ENCODE results near the gene CDK18.
A peak's percentile ranks its signal among the peaks of the same experiment; 100 is the strongest.
"Not testable (repeated sequence)": the region's sequence is repeated elsewhere in the genome, so short reads cannot be mapped to it uniquely, and the experiment has no call there.

The CDK18 gene

DNA sequence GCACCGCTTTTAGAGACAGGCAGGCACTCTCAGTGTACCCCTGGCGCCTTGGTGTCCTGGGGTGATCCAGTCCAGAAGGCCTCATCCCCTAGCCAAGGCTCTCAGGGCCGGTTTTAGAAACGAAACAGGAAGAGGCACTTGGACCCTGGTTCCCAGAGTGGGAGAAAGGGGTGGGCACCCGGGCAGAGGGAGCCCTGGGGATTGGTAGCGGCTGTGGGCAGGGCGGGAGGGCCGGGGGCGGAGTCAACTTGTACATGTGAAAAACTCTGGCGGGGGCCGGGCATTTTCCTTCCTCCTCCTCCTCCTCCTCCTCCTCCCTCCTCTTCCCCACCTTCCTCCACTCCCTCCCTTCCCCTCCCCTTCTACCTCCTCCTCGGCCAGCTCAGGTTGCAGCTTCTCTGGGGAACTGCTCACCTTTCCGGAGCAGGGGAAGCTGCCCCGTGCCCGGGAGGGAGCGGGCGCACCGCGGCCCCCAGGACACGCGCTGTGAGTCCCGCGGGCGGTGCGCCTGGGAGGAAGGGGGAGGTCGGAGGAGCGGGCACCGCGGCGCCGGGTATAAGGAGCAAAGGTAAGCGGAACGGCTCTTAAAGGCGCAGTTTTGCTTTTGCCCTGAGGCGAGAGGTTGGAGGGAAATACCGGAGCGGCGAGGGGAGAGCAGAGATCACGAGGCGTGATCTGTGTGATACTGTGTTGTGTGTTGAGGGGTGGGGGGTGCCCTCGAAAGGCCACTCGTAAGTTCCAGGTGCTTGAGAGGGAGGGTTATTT is at the start of gene CDK18:
TSS of gene CDK18 (plus strand) at position 359 of the 765 bp plus-strand sequence. CDS start 18,499 bp downstream, outside the sequence.
- DNase-seq (ENCODE audit: low read depth) = peak; percentile 26

DNA sequence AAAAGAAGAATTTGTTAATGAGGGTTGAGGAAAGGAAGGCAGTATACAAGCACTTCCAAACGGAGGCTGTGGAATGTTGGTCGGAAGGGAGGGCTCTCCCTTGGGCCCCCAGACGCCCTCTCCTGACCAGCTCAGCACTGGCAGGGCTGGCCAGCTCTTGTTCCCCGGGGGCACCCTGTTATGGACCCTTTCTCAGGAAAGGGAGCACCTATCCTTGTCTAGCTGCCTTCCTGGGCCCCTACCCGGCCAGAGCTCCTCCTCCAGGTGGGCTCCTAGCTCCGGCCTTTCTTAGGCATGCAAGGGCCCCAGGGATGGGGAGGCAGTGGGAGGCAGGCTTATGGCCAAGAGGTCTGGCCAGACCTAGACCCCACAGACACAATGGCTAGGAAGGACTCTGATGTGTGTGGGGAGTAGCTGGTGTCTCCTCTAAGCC is 49.5 kb upstream of the CDK18 start:
- no peak for DNase-seq (ENCODE audit: low read depth)

DNA sequence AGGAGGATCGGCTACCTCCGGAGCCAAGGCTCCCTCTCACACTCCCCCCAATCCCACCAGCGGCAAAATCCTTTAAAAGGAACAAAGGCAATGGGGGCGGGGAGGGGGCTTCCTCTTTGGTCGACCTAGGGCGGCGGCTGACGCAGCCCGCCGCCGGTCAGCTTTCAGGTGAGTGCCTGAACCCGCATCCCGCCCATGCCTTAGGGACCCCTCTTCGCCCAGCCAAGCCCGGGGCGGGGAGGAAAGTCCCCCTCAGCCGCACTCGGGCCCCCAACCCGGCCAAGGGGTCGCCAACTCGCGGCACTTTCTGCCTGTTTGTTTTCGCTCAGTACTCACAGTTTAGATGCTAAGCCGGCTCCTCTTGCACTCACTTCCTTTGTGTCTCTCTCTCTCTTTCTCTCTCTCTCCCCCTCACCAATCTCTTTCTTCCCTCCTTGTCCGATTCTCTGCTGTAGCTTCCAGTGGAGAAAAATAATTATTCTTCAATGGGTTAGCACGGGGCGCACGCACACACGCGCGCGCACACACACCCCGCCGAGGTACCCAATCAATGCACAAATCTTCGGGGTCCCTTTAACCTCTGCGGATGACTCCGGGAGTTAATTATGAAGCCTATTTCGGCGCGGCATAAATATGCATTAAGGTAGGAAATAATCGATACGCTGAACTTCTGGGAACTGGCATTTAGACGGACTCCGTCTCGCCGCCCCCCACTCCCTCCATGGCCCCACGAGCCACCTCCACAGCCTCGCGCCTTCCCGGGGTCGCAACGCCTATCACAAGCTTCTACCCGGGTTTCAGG is 48.7 kb upstream of the CDK18 start, which contains the start of gene BLACAT1:
TSS of gene BLACAT1 (minus strand) at position 465 of the 802 bp plus-strand sequence.
- no peak for DNase-seq (ENCODE audit: low read depth)

DNA sequence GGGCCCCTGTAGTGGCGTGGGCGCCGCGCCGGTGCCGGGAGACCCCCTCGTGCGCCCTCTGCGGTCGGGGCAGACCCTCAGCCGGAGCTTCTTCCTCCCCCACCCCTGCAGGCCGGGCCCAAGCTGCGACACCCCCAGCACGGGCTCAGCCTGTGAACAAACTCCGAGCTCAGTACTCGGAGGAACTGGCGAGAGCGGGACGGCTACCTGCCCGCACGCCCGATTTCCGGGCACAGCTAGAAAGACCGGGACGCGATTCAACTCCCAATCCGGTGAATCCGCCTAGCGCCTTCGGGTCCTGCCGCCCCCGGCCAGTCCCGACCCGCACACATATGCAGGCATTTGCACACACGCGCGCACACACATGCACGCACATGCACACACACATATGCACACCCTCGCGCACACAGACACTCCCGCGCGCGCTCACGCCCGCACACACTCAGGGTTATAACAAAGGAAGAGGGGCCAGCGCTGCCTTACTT is 48.0 kb upstream of the CDK18 start:
- DNase-seq (ENCODE audit: low read depth) = no peak

DNA sequence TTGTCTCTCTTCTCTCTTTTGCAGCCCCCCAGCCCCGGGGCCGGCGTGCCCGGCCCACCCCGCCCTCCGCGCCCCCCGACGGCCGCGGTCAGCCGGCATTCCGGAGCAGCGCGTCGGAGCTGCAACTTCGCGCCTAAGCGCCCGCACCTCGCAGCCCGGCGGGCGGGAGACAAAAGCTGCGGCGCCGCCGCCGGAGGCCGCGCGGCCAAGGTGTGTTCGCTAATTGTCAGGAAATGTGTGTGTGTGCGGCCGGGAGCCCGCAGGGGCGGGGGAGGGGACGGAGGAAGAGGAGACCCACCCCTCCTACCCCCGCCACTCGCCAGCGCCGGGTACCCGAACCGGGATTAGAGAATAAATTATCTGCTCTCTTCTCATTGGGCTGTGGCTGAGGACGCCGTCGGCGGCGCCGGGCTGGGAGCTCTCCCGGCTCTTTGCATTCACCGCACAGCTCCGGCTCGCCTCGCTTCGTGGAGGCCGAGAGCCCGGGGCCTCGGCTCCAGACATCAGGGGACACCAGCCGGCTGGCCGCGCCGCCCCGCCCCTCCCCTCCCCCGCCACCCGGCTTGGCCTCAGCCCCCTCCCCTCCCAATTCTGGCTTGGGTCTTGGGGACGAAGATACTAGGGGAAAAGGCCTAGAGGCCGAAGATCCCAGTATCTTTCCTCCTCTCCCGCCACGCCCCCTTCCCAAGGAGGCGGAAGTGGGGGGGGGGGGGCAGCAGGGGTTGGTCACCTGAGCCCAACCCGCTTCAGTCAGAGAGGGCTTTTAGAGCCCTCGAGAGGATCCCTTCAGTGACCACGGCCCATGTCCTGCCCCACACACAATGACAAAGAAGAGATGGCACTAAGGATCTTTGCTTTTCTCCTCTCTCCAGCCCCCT is 47.4 kb upstream of the CDK18 start:
- DNase-seq (ENCODE audit: low read depth) = no peak

DNA sequence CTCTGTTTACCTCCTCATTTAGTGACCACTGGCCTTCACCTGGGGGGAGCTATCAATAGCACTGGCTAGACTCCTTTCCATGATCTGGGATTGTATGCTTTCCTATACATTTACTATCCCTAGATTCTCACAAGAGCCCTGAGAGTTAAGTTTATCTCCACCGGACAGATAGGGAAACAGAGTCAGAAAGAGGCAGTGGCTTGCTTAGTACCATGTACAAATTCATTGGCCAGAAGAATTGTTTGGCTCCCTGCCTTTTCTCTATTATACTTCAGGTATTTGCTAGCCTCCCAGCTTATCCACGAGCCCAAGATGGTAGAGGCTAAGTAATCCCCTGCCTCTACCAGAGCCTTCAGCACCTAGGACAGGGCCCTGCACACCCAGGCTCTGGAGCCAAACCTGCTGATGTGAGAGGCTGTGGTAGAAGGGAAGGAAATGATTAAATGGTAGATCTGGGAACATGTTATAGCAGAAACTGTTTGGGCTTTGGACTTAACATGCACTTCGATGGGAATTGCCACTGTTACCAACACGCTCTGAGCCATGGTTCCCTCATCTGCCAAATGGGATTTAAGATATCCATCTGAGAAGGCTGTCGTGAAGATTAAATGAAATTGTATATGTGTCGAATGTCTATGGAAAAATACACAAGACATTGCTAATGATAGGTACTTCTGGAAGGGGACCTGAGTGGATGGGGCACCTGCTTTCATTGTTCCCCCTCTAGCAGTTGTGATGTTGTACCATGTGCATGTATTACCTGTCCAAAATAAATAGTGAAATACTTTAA is 45.5 kb upstream of the CDK18 start:
- no peak for DNase-seq (ENCODE audit: low read depth)

DNA sequence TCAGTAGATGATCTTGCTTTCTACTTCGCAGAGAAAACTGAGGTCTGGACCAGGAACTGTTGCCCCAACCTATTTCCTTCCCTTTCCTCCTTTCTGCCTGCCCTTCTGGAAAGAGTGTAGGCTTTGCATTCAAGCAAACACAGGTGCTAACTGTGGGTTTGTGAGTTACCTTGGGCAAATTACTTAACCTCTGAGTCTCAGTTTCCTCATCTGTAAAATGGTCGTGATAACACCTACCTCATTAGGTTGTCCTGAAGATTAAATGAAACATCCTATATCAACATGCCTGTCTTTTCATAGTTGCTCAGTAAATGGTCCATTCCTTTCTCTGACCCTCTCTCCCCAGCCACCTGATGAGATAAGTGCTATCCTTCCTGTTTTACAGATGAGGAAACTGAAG is 39.1 kb upstream of the CDK18 start:
- no peak for DNase-seq (ENCODE audit: low read depth)

DNA sequence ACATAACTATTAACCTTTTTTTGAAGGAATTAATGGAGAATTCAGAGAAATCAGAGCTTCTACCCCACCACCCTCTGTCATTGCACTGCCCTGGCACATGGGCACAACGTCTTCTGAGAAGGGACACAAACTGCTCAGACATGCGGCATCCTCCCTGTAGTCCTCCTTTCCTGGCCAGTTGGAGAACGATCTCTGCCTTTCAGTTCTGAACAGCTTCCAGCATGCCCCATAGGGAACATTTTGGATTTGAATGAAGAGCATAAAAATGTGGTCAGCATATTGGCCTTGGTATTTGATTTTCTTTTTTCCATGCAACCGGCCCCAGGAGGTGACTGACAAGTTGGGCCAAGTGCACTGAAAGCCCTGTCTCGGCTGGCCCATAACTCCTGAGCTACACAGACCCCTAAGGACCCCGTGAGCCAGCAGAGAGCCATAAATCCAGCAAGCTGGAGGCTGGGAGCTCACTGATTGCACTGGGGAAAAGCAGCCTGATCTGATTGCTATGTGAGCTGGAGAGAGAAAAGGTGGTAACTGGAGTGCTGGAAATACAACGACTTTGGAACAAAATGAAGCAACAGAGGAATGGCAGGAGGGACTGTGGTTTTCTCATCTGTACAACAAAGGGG is 37.8 kb upstream of the CDK18 start:
- DNase-seq (ENCODE audit: low read depth) = no peak

DNA sequence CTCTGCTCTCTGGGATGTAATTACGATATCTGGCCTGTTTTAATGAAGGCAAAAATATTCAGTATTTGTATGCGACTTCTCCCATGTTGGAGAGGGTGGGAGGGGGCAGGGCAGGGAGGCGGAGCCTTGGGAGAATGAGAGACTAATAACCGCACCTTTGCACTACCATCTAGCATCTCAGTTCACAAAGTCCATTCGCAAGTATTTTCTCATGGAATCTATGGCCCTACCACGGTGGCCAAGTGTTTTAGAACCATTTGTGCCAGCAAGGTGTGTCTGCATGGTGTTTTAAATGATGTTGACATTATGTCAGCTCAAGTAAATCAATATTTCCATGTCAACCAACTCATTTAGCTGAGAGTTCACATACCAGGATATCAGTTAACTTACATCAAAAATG is 34.3 kb upstream of the CDK18 start:
- DNase-seq (ENCODE audit: low read depth) = no peak

DNA sequence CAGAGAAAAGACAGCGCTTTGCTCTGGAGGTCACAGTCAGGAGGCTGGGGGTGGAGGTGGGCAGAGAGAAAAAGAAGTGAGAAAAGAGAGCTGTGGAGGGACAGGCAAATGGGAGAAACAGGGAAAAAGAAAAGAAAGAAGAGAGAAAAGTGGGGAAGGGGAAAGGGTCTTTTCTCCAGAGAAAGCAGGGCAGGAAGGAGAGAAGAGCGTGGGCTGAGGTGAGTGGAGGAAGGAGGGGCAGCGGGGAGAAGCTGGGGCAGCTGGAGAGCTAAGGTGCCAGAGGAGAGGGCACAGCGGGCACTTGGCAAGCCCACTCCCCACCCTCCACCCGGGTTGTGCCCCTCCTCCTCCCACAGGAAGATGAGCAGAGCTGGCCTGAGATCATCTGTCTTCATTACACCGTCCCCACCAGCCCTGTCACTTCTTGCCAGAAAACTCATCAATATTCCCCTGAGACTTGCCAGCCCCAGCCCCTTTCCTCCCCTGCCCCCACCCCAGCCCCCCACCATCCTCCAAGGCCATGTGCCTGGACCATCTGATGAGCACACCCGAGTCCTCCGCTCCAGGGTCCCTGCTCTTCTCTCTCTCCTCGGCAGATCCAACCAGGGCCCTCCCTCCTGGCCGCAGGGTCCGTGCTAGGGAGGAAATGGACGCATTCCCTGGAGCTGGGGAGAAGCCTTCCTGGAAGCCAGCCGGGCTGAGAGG is 31.6 kb upstream of the CDK18 start:
- no peak for DNase-seq (ENCODE audit: low read depth)

DNA sequence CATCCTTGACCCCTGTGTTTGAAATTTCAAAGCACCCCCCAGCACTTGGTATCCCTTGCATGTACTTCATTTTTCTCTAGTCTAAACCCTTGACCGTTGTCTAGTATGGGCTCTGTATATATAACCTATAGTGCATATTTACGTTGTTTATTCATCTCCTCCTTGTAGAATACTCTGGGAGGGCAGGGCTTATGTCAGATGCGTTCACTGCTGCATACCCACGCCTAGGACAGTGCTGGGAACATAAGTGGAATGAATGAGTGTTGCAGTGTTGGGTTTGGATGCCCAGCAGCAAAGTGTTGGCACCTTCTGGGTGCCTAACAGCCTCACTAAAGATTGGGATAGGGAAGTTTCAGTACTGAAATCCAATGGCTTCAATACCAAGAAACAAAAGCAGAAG is 31.0 kb upstream of the CDK18 start:
- no peak for DNase-seq (ENCODE audit: low read depth)

DNA sequence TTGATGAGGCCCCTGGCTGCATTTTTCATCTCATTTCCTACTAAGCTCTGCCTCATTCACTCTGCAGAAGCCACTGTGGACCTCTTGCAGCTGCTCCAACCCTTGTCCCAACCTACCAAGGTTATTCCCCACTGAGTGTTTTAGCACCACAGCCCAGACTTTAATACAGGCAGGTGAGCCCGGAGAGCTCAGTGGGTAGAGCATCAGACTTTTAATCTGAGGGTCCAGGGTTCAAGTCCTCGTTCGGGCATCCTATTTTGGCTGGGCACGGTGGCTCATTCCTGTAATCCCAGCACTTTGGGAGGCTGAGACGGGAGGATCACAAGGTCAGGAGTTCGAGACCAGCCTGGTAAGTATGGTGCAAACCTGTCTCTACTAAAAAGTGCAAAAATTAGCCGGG is 30.5 kb upstream of the CDK18 start:
- no peak for DNase-seq (ENCODE audit: low read depth)

DNA sequence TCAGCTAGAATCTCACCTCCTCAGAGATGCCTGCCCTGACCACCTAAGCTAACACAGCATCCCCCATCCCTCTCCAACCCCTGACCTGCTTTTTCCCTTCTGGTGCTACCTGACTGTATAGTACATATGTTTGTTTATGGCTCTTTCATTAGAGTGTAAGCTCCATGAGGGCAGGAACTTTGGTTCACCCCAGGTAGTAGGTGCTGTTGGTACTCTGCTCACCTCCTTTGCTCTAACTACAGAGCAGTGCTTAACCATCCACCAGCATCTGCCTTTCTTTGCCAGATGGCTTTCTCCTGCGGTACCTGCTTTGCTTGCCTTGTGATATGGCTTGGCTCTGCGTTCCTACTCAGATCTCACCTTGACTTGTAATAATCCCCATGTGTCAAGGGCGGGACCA is 29.9 kb upstream of the CDK18 start:
- no peak for DNase-seq (ENCODE audit: low read depth)

DNA sequence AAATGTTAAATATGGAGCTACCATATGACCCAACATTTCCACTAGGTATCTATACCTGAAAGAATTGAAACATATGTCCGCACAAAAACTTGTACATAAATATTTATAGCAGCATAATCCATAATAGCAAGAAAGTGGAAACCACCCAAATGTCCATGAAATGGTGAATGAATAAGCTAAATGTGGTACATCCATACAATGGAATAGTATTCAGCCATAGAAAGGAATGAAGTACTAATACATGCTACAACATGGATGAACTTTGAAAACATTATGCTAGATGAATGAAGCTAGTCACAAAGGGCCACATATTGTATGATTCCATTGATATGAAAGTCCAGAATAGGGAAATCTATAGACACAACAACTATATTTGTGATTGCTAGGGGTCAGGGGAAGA is 28.6 kb upstream of the CDK18 start:
- DNase-seq (ENCODE audit: low read depth) = no peak

DNA sequence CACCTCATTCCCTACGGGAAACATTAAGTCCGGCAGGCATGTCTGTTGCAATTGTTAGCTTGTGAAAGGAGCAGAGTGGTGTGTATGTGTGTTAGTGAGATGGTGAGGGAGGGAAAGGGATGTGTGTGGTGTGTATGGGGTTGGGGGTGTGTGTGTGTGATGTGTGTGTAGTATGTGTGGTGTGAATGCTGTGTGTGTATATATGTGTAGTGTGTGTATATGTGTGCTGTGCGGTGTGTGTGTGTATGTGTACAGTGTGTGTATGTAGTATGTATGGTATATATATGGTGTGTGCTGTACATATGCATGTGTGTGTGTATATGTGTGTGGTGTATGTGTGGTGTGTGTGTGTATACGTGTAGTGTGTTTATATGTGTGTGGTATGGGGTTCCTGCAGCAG is 27.8 kb upstream of the CDK18 start:
- no peak for DNase-seq (ENCODE audit: low read depth)

DNA sequence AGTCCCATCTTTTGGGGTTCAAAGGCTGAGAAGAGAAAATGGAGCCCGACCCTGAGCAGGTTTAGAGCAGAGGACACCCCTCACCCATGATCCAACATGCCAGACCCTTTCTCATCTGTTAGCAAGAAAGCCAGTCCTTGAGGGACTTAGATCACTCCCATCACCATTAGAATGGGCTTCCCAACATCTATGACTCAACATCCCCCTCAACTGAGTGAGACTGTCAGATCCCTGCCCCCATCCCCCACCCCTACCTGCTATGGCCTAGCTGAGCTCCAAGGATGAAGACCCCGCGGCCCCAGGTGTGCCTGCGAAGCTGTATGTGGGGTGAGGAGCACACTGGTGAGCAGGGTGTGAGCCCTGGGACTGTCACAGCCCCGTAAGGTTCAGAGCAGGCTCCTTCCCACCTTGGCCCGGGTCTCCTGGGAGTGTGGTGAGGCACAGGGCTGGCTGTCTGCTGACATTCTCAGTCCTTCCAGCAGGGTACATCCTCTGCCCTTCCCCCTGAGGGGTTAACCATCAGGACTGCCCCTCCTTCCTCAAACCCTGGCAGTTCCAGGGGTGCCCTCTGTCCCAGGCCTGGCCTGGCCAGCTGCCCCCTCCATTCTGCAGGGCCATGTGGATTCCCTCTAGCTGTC is 27.2 kb upstream of the CDK18 start:
- DNase-seq (ENCODE audit: low read depth) = no peak

DNA sequence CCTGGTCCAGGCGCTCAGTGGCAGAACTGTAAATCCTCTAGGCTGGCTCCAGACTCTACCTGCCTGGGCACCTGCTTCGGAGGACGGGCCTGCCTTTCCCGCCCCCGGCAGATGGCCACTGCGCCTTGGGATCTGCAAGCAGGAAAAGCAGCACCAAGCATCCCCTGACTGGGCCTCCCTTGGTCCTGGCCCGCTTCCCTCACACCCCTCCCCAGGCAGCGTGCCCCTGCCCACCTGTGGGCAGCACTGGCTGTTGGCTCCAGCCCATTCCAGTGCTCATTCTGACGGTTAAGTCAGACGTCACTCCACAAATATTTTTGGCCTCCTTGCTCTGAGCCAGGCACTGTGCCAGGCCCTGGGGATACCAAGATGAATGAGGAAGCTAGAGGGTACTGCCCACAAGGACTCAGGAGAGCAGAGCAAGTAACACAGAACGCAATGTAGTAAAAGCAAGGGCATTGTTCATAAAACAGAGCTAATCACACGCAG is 26.7 kb upstream of the CDK18 start:
- DNase-seq (ENCODE audit: low read depth) = no peak

DNA sequence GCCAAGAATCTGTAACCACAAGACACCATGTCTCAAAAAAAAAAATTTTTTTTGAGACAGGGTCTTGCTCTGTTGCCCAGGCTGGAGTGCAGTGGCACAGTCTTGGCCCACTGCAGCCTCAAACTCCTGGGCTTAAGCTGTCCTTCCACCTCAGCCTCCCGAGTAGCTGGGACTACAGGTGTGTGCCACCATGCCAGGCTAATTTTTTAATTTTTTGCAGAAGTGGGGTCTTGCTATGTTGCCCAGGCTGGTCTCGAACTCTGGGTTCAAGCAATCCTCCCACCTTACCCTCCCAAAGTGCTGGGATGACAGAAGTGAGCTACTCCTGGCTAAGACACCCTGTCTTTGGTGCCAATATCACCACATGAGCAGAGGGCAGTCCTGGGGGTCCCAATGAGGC is 25.5 kb upstream of the CDK18 start:
- not testable (repeated sequence) for DNase-seq (ENCODE audit: low read depth)

DNA sequence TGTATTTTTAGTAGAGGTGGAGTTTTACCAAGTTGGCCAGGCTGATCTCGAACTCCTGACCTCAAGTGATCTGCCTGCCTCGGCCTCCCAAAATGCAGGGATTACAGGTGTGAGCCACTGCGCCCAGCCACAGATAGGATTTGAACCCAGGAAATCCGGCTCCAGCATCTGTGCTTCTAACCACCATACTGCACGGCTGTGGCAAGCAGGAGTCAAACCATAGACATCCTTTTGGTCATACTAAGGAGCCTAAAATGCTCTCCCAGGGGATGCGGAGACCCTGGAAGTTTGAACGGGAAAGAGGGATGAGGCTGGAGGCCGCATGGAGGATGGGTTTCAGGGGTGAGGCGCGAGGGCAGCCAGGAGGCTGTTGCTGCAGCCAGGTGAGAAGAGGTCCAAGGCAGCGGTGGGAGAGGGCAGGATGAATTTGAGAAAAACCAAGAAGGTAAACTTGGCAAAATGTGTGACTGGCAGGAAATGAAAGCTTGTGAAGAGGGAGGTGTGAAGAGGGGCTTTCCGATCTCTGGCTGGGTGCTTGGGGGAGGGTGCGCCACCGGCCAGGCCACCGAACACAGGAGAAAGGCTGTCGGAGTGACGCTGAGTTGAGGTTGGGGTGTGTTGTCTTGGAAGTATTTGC is 24.0 kb upstream of the CDK18 start:
- DNase-seq (ENCODE audit: low read depth) = peak; percentile 8
